Measurements from ENCODE around the gene CRYBA4. TPM values are rescaled to one million over a fixed set of nuclear protein-coding genes. Genes with fewer than 3 reads are reported as not detected.

The CRYBA4 gene
- total and polyA plus RNA-seq, 10 of the 15 experiments (the other 5 are each of a cell fraction or from before 2014, with no cell fraction given): 0.12 to 0.17 TPM; not detected in 8

DNA sequence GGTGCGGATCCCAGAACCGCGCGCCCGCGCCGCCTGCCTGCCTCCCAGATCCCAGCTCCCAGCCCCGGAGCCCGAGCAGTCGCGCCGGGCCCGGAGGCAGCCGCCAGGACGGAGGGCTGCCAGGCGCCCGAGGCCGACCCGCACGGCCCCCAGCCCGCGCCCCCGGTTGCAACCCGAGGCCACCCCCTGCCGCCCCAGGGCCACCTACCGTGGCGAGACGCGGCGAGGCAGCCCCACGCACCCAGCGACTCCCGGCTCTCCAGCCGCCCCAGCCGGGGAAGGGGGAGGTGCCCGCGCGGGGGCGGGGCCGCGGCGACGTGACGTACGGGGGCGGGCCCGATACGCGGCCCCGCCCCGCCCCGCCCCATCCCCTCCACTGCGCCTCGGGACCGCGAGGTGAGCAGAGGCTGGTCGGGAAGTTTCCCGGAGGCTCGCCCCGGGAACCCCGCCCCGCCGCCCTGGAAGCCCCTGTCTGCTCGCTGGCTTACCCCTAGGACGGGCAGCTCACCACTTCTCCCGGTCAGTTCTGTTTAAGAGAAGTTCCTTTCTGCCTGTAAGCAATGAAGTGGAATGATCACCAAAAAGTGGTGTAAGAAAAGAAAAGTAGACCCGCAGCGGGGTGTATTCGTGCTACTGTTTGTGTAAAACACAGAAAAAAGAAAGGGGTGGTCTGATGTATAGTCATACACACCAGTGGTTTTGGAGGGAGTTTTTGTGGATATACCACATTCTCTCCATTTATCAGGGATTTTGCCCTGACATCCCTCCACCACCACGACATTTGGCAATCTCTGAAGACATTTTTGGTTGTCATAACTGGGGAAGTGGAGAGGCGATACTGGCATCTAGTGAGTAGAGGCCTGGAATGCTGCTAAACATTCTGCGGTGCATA lies 31.7 kb upstream of the CRYBA4 start, which contains the start of gene TPST2 (continued):
- TF ChIP-seq CHD2 (IDR thresholded peaks at IDR 0.05; ENCODE audit: borderline replicate concordance, low read depth, low read length) (0 out of 2 replicates have a peak, but pooled peaks have one; percentile 14), ZNF217 (IDR thresholded peaks at IDR 0.05) (no peak), STAT1 (conservative IDR thresholded peaks at IDR 0.05) (no peak), STAT3 (IDR thresholded peaks at IDR 0.05; ENCODE audit: low read depth, low read length) (no peak), RFX5 (IDR thresholded peaks at IDR 0.05; ENCODE audit: low read depth, low read length) (0 out of 2 replicates have a peak, but pooled peaks have one; percentile 31), POLR2AphosphoS5 (IDR thresholded peaks at IDR 0.05; ENCODE audit: low read length) (peak; percentile 75; the same call in 1 of the 2 replicates), RUNX3 (IDR thresholded peaks at IDR 0.05; ENCODE audit: low read length) (peak; percentile 24), SMAD5 (IDR thresholded peaks at IDR 0.05; ENCODE audit: low read depth) (peak; percentile 45; the same call in 1 of the 2 replicates), FOXM1 (IDR thresholded peaks at IDR 0.05; ENCODE audit: low read depth, low read length) (no peak), SUZ12 (IDR thresholded peaks at IDR 0.05; ENCODE audit: unreplicated experiment) (no peak), BHLHE40 (IDR thresholded peaks at IDR 0.05; ENCODE audit: borderline replicate concordance in 1 of 2, low read depth in 2 of 2, low read length in 1 of 2) (peak in 1 of 2 experiments; percentile 21; a peak in 1 of 4 replicates), TARDBP (IDR thresholded peaks at IDR 0.05; ENCODE audit: borderline replicate concordance) (no peak), RELA (IDR thresholded peaks at IDR 0.05; ENCODE audit: borderline replicate concordance, partially characterized antibody) (no peak), EP300 (IDR thresholded peaks at IDR 0.05; ENCODE audit: borderline replicate concordance in 1 of 2, control insufficient read depth in 1 of 2, low read depth in 2 of 2, low read length in 2 of 2) (no peak), PAX8 (IDR thresholded peaks at IDR 0.05) (no peak), ZNF24 (IDR thresholded peaks at IDR 0.05) (no peak), ETV6 (conservative IDR thresholded peaks at IDR 0.05 in 1 of 2, IDR thresholded peaks at IDR 0.05 in 1 of 2; ENCODE audit: borderline replicate concordance in 1 of 2, low read depth in 1 of 2) (no peak), SREBF2 (IDR thresholded peaks at IDR 0.05; ENCODE audit: low read length) (no peak), TAF1 (IDR thresholded peaks at IDR 0.05; ENCODE audit: borderline replicate concordance, low read depth, low read length) (peak; percentile 84)
- TF ChIP-seq, protein P1, sequence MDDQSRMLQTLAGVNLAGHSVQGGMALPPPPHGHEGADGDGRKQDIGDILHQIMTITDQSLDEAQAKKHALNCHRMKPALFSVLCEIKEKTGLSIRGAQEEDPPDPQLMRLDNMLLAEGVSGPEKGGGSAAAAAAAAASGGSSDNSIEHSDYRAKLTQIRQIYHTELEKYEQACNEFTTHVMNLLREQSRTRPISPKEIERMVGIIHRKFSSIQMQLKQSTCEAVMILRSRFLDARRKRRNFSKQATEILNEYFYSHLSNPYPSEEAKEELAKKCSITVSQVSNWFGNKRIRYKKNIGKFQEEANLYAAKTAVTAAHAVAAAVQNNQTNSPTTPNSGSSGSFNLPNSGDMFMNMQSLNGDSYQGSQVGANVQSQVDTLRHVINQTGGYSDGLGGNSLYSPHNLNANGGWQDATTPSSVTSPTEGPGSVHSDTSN (IDR thresholded peaks at IDR 0.05; ENCODE audit: insufficient replicate concordance, low read depth, low read length): no peak
- TF ChIP-seq, protein P2, sequence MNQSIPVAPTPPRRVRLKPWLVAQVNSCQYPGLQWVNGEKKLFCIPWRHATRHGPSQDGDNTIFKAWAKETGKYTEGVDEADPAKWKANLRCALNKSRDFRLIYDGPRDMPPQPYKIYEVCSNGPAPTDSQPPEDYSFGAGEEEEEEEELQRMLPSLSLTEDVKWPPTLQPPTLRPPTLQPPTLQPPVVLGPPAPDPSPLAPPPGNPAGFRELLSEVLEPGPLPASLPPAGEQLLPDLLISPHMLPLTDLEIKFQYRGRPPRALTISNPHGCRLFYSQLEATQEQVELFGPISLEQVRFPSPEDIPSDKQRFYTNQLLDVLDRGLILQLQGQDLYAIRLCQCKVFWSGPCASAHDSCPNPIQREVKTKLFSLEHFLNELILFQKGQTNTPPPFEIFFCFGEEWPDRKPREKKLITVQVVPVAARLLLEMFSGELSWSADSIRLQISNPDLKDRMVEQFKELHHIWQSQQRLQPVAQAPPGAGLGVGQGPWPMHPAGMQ (IDR thresholded peaks at IDR 0.05; ENCODE audit: borderline replicate concordance): no peak
- TF ChIP-seq, protein P3, sequence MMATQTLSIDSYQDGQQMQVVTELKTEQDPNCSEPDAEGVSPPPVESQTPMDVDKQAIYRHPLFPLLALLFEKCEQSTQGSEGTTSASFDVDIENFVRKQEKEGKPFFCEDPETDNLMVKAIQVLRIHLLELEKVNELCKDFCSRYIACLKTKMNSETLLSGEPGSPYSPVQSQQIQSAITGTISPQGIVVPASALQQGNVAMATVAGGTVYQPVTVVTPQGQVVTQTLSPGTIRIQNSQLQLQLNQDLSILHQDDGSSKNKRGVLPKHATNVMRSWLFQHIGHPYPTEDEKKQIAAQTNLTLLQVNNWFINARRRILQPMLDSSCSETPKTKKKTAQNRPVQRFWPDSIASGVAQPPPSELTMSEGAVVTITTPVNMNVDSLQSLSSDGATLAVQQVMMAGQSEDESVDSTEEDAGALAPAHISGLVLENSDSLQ (IDR thresholded peaks at IDR 0.05): no peak
- TF ChIP-seq, protein P4, sequence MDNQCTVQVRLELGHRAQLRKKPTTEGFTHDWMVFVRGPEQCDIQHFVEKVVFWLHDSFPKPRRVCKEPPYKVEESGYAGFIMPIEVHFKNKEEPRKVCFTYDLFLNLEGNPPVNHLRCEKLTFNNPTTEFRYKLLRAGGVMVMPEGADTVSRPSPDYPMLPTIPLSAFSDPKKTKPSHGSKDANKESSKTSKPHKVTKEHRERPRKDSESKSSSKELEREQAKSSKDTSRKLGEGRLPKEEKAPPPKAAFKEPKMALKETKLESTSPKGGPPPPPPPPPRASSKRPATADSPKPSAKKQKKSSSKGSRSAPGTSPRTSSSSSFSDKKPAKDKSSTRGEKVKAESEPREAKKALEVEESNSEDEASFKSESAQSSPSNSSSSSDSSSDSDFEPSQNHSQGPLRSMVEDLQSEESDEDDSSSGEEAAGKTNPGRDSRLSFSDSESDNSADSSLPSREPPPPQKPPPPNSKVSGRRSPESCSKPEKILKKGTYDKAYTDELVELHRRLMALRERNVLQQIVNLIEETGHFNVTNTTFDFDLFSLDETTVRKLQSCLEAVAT (IDR thresholded peaks at IDR 0.05): 0 out of 2 replicates have a peak, but pooled peaks have one; percentile 37
